GM12875 (cell line): Measurements from ENCODE around the gene SFPQ.

Source experiments
- H3K4me3 ChIP-seq: one replicate; pipeline ENCODE4 v1.5.1; 2011; ENCODE audit warnings: low read depth, low read length, control low read depth
- CTCF ChIP-seq: IDR thresholded peaks from 2 replicates; pipeline ENCODE4 v1.5.1; 2011; ENCODE audit warnings: low read depth, mild to moderate bottlenecking, control low read depth, inconsistent platforms, low read length, moderate library complexity, borderline replicate concordance; ENCODE audit not compliant: insufficient read depth

SFPQ gene

DNA sequence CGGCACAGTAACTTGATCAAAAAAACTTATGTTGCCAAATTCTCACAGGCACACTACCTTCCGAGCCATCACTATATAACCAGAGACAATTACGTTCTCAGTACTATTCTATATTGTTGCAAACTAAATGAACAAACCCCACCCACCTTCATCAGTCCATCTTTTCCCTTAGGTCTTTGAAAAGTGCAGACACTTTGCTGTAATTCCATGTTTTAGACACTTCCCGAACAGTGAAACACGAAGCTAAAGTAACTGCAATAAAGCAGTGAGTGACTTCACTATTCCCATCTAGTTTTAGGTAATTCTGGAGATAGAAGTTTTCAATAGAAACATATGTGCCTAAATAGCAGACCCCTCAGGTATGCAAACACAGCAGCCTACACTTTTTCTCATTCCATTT lies 7.7 kb downstream of the SFPQ start:
- H3K4me3 ChIP-seq = no peak overlapping the region
- no peak for TF ChIP-seq CTCF

GRCh38 chr1:35184495-35185199 lies 8.3 kb downstream of the SFPQ start:
- no peak for TF ChIP-seq CTCF
- no peak overlapping the region for H3K4me3 ChIP-seq

DNA sequence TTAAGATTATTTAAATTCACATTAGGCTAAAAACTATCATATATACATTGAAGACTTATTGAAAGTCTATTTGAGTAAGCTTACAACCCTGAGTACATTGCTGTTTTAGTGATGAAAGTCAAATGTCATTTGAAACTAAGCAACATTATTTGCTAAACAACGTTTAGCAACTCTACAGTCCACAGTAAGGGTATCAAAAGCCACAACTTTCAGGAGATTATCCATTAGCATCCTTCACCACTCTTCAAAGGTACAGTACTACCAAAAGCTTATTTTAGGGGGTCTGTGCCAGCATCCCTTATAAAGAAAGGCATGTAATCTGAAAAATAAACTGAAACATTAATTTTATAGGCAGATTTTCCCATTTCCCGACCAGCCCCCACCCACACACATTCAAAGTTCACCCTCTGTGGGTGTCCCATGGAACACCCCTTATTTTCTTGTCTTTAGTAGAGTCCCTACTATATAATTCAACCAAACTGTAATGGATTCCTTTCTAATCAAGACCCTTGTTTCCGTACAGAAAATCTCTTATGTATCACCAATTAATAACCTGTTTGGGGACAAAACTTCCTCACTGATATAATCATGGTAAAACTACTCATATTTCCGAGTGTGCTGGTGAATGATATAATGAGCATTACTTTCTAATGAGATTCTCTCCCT lies 11.0 kb downstream of the SFPQ start:
- TF ChIP-seq CTCF = no peak
- H3K4me3 ChIP-seq = no peak overlapping the region

- TF ChIP-seq CTCF = no peak
- no peak overlapping the region for H3K4me3 ChIP-seq
Measured at GRCh38 chr1:35180776-35181374, 12.1 kb downstream of the SFPQ start.

DNA sequence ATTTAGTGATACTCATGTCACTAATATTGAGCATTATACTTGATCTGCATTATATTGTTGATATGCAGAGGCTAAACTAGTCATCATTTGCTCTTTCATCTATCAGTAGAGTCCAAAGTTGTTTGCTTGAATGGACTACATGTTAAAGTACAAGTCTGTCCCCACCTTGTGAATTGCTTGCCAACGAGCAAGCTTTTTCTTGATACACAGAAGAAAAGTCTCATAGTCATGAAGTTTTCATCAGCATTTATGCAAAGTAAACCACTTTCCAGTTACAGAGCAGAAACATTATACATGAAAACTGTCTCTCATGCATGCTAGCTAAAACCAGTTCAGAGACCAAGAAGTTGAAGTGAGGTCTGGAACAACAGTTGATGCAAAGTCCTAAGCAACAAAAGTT lies 13.0 kb downstream of the SFPQ start:
- no peak for TF ChIP-seq CTCF
- H3K4me3 ChIP-seq = no peak overlapping the region

- no peak overlapping the region for H3K4me3 ChIP-seq
- no peak for TF ChIP-seq CTCF
Measured at GRCh38 chr1:35178874-35179380, 14.0 kb downstream of the SFPQ start.
